Measurements from ENCODE around the gene RNF144A.

Gene RNF144A

GRCh38 chr2:7027411-7027810 lies 110.2 kb downstream of the RNF144A start:
- peaks cover 16% of the 10 kb centered on the region for H3K4me1 ChIP-seq (ENCODE audit: control insufficient read depth, insufficient read depth, low read length)
- H3K9ac ChIP-seq (ENCODE audit: low read length): no peak overlapping the region
- no peaks in the 10 kb centered on the region for H3K9me3 ChIP-seq (ENCODE audit: control insufficient read depth, low read length)
- no peak overlapping the region for H3K4me3 ChIP-seq (ENCODE audit: low read length)
- H3K27me3 ChIP-seq (ENCODE audit: control insufficient read depth, insufficient read depth, low read length): no peaks in the 10 kb centered on the region
- H3K36me3 ChIP-seq (ENCODE audit: control insufficient read depth, insufficient read depth, low read length): no peaks in the 10 kb centered on the region

- Histone ChIP-seq H3K4me1 (ENCODE audit: control insufficient read depth, insufficient read depth, low read length) (peaks cover 16% of the 10 kb centered on the region), H3K9me3 (ENCODE audit: control insufficient read depth, low read length) (no peaks in the 10 kb centered on the region), H3K4me3 (ENCODE audit: low read length) (no peak overlapping the region), H3K36me3 (ENCODE audit: control insufficient read depth, insufficient read depth, low read length) (no peaks in the 10 kb centered on the region), H3K9ac (ENCODE audit: low read length) (no peak overlapping the region), H3K27me3 (ENCODE audit: control insufficient read depth, insufficient read depth, low read length) (no peaks in the 10 kb centered on the region)
Observed at GRCh38 chr2:7027956-7028655, 110.9 kb downstream of the RNF144A start.

GRCh38 chr2:7028846-7029245 lies 111.6 kb downstream of the RNF144A start:
- Histone ChIP-seq H3K9ac (ENCODE audit: low read length) (no peak overlapping the region), H3K9me3 (ENCODE audit: control insufficient read depth, low read length) (no peaks in the 10 kb centered on the region), H3K4me3 (ENCODE audit: low read length) (no peak overlapping the region), H3K4me1 (ENCODE audit: control insufficient read depth, insufficient read depth, low read length) (peaks cover 13% of the 10 kb centered on the region), H3K27me3 (ENCODE audit: control insufficient read depth, insufficient read depth, low read length) (no peaks in the 10 kb centered on the region), H3K36me3 (ENCODE audit: control insufficient read depth, insufficient read depth, low read length) (no peaks in the 10 kb centered on the region)

- Histone ChIP-seq H3K9ac (ENCODE audit: low read length) (no peak overlapping the region), H3K36me3 (ENCODE audit: control insufficient read depth, insufficient read depth, low read length) (no peaks in the 10 kb centered on the region), H3K27me3 (ENCODE audit: control insufficient read depth, insufficient read depth, low read length) (no peaks in the 10 kb centered on the region), H3K9me3 (ENCODE audit: control insufficient read depth, low read length) (no peaks in the 10 kb centered on the region), H3K4me3 (ENCODE audit: low read length) (no peak overlapping the region), H3K4me1 (ENCODE audit: control insufficient read depth, insufficient read depth, low read length) (peaks cover 13% of the 10 kb centered on the region)
Observed at GRCh38 chr2:7029291-7030059, 112.3 kb downstream of the RNF144A start.

GRCh38 chr2:7030810-7031209 lies 113.6 kb downstream of the RNF144A start:
- Histone ChIP-seq H3K4me1 (ENCODE audit: control insufficient read depth, insufficient read depth, low read length) (peaks cover 13% of the 10 kb centered on the region), H3K9ac (ENCODE audit: low read length) (no peak overlapping the region), H3K9me3 (ENCODE audit: control insufficient read depth, low read length) (no peaks in the 10 kb centered on the region), H3K36me3 (ENCODE audit: control insufficient read depth, insufficient read depth, low read length) (no peaks in the 10 kb centered on the region), H3K4me3 (ENCODE audit: low read length) (no peak overlapping the region), H3K27me3 (ENCODE audit: control insufficient read depth, insufficient read depth, low read length) (no peaks in the 10 kb centered on the region)

- H3K9me3 ChIP-seq (ENCODE audit: control insufficient read depth, low read length): no peaks in the 10 kb centered on the region
- H3K4me3 ChIP-seq (ENCODE audit: low read length): no peak overlapping the region
- H3K27me3 ChIP-seq (ENCODE audit: control insufficient read depth, insufficient read depth, low read length): no peaks in the 10 kb centered on the region
- H3K4me1 ChIP-seq (ENCODE audit: control insufficient read depth, insufficient read depth, low read length): peaks cover 13% of the 10 kb centered on the region
- H3K36me3 ChIP-seq (ENCODE audit: control insufficient read depth, insufficient read depth, low read length): no peaks in the 10 kb centered on the region
- no peak overlapping the region for H3K9ac ChIP-seq (ENCODE audit: low read length)
Observed at GRCh38 chr2:7031547-7032245, 114.5 kb downstream of the RNF144A start.

- no peak overlapping the region for H3K9ac ChIP-seq (ENCODE audit: low read length)
- no peak overlapping the region for H3K4me3 ChIP-seq (ENCODE audit: low read length)
- H3K36me3 ChIP-seq (ENCODE audit: control insufficient read depth, insufficient read depth, low read length): no peaks in the 10 kb centered on the region
- H3K9me3 ChIP-seq (ENCODE audit: control insufficient read depth, low read length): no peaks in the 10 kb centered on the region
- H3K4me1 ChIP-seq (ENCODE audit: control insufficient read depth, insufficient read depth, low read length): peaks cover 13% of the 10 kb centered on the region
- no peaks in the 10 kb centered on the region for H3K27me3 ChIP-seq (ENCODE audit: control insufficient read depth, insufficient read depth, low read length)
Observed at GRCh38 chr2:7032371-7032770, 115.2 kb downstream of the RNF144A start.

GRCh38 chr2:7033136-7033960 lies 116.1 kb downstream of the RNF144A start:
- Histone ChIP-seq H3K27me3 (ENCODE audit: control insufficient read depth, insufficient read depth, low read length) (no peaks in the 10 kb centered on the region), H3K4me3 (ENCODE audit: low read length) (no peak overlapping the region), H3K36me3 (ENCODE audit: control insufficient read depth, insufficient read depth, low read length) (no peaks in the 10 kb centered on the region), H3K4me1 (ENCODE audit: control insufficient read depth, insufficient read depth, low read length) (peaks cover 13% of the 10 kb centered on the region), H3K9me3 (ENCODE audit: control insufficient read depth, low read length) (no peaks in the 10 kb centered on the region), H3K9ac (ENCODE audit: low read length) (no peak overlapping the region)

- Histone ChIP-seq H3K4me1 (ENCODE audit: control insufficient read depth, insufficient read depth, low read length) (peaks cover 13% of the 10 kb centered on the region), H3K36me3 (ENCODE audit: control insufficient read depth, insufficient read depth, low read length) (no peaks in the 10 kb centered on the region), H3K4me3 (ENCODE audit: low read length) (no peak overlapping the region), H3K9me3 (ENCODE audit: control insufficient read depth, low read length) (no peaks in the 10 kb centered on the region), H3K27me3 (ENCODE audit: control insufficient read depth, insufficient read depth, low read length) (no peaks in the 10 kb centered on the region), H3K9ac (ENCODE audit: low read length) (no peak overlapping the region)
Observed at GRCh38 chr2:7034303-7034702, 117.1 kb downstream of the RNF144A start.

- H3K36me3 ChIP-seq (ENCODE audit: control insufficient read depth, insufficient read depth, low read length): no peaks in the 10 kb centered on the region
- H3K4me1 ChIP-seq (ENCODE audit: control insufficient read depth, insufficient read depth, low read length): peaks cover 13% of the 10 kb centered on the region
- no peak overlapping the region for H3K9ac ChIP-seq (ENCODE audit: low read length)
- no peak overlapping the region for H3K4me3 ChIP-seq (ENCODE audit: low read length)
- no peaks in the 10 kb centered on the region for H3K27me3 ChIP-seq (ENCODE audit: control insufficient read depth, insufficient read depth, low read length)
- no peaks in the 10 kb centered on the region for H3K9me3 ChIP-seq (ENCODE audit: control insufficient read depth, low read length)
Observed at GRCh38 chr2:7035884-7036283, 118.7 kb downstream of the RNF144A start.

- Histone ChIP-seq H3K27me3 (ENCODE audit: control insufficient read depth, insufficient read depth, low read length) (no peaks in the 10 kb centered on the region), H3K36me3 (ENCODE audit: control insufficient read depth, insufficient read depth, low read length) (no peaks in the 10 kb centered on the region), H3K4me1 (ENCODE audit: control insufficient read depth, insufficient read depth, low read length) (no peaks in the 10 kb centered on the region), H3K4me3 (ENCODE audit: low read length) (no peak overlapping the region), H3K9ac (ENCODE audit: low read length) (no peak overlapping the region), H3K9me3 (ENCODE audit: control insufficient read depth, low read length) (no peaks in the 10 kb centered on the region)
Observed at GRCh38 chr2:7037340-7038333, 120.4 kb downstream of the RNF144A start.

All from mucosa of stomach (tissue), 1 donor.